PFSK-1 (cell line): Measurements from ENCODE around the gene FAM229A. TPM values are rescaled to one million over a fixed set of nuclear protein-coding genes. Genes with fewer than 3 reads are reported as not detected.

ENCODE experiments used
- FOXP2 ChIP-seq: optimal IDR thresholded peaks from 2 replicates; pipeline ENCODE3; 2011; ENCODE audit warnings: borderline replicate concordance, control low read depth, inconsistent platforms; ENCODE audit not compliant: insufficient read depth; ENCODE audit errors: extremely low read length, extremely low read depth
- POLR2AphosphoS5 ChIP-seq: IDR thresholded peaks from 2 replicates; pipeline ENCODE4 v1.6.1; 2012; ENCODE audit warnings: low read depth, mild to moderate bottlenecking, control low read depth, low read length, moderate library complexity
- REST ChIP-seq, 2 experiments: IDR thresholded peaks; 2 replicates each; pipeline versions ENCODE4 v1.6.1 to v1.8.0; 2011 to 2012; ENCODE audit warnings: low read depth in 2 of 2, low read length in 2 of 2, control low read depth in 1 of 2, inconsistent platforms in 1 of 2, mild to moderate bottlenecking in 1 of 2, moderate library complexity in 1 of 2; ENCODE audit not compliant: insufficient read depth in 1 of 2
- SIN3A ChIP-seq: IDR thresholded peaks from 2 replicates; pipeline ENCODE4 v1.6.1; 2012; ENCODE audit warnings: mild to moderate bottlenecking, low read length, moderate library complexity, borderline replicate concordance; ENCODE audit not compliant: insufficient read depth
- TAF1 ChIP-seq: IDR thresholded peaks from 2 replicates; pipeline ENCODE4 v1.6.1; 2012; ENCODE audit warnings: low read length, control low read depth, borderline replicate concordance; ENCODE audit not compliant: insufficient read depth
- polyA plus RNA-seq: library from polyadenylated mRNA; unstranded; fragments of >200 nt; gene quantifications from one replicate; pipeline ENCODE4 v1.2.1, GENCODE V29; 2012; ENCODE audit warnings: low read depth, missing spikeins; ENCODE audit not compliant: insufficient read length

FAM229A gene
- polyA plus RNA-seq: 8.3 TPM

GRCh38 chr1:32362474-32363313 is at the start of gene FAM229A, which contains the start of gene TSSK3:
TSS of gene FAM229A (minus strand) at chr1:32362485. CDS start at chr1:32362091, 394 bp downstream.
TSS of gene TSSK3 (plus strand) at chr1:32362539. CDS start at chr1:32362702, 163 bp downstream.
- TF ChIP-seq SIN3A (no peak), REST (IDR thresholded peaks at IDR 0.05; ENCODE audit: insufficient read depth in 1 of 2, low read depth in 2 of 2, low read length in 2 of 2) (no peak), FOXP2 (no peak), TAF1 (no peak), POLR2AphosphoS5 (no peak)

GRCh38 chr1:32411261-32411660 is 49.0 kb upstream of the FAM229A start:
- no peak for TF ChIP-seq TAF1
- TF ChIP-seq REST (IDR thresholded peaks at IDR 0.05; ENCODE audit: insufficient read depth in 1 of 2, low read depth in 2 of 2, low read length in 2 of 2): no peak
- TF ChIP-seq FOXP2: no peak
- TF ChIP-seq POLR2AphosphoS5: no peak
- no peak for TF ChIP-seq SIN3A

- TF ChIP-seq FOXP2 (no peak), REST (IDR thresholded peaks at IDR 0.05; ENCODE audit: insufficient read depth in 1 of 2, low read depth in 2 of 2, low read length in 2 of 2) (no peak), TAF1 (no peak), SIN3A (no peak), POLR2AphosphoS5 (no peak)
Measured at GRCh38 chr1:32406629-32407111, 44.4 kb upstream of the FAM229A start.

- no peak for TF ChIP-seq SIN3A
- TF ChIP-seq REST (IDR thresholded peaks at IDR 0.05; ENCODE audit: insufficient read depth in 1 of 2, low read depth in 2 of 2, low read length in 2 of 2): no peak
- TF ChIP-seq FOXP2: no peak
- no peak for TF ChIP-seq TAF1
- TF ChIP-seq POLR2AphosphoS5: no peak
Measured at GRCh38 chr1:32405672-32406467, 43.6 kb upstream of the FAM229A start.
